ENCODE data around the gene FNTB. TPM values are rescaled to one million over a fixed set of nuclear protein-coding genes. Genes with fewer than 3 reads are reported as not detected.
A peak's percentile ranks its signal among the peaks of the same experiment; 100 is the strongest.

FNTB gene
- total and polyA plus RNA-seq, 9 of the 15 experiments (the other 6 are each of a cell fraction or from before 2014, with no cell fraction given) = 6.9 to 23.2 (median 12.2) TPM

GRCh38 chr14:65043893-65044595, 57.3 kb downstream of the FNTB start (continued):
- TF ChIP-seq MNT (conservative IDR thresholded peaks at IDR 0.05) = 0 out of 4 replicates have a peak, but pooled peaks of 1 of the 2 experiments have one; percentile 6
- TF ChIP-seq THAP12 (CRISPR knock-in tag; IDR thresholded peaks at IDR 0.05) = no peak
- no peak for TF ChIP-seq ZBTB11 (CRISPR knock-in tag; IDR thresholded peaks at IDR 0.05)
- no peak for TF ChIP-seq MCM3 (IDR thresholded peaks at IDR 0.05)
- no peak for TF ChIP-seq BRF1 (IDR thresholded peaks at IDR 0.05; ENCODE audit: borderline replicate concordance, extremely low read depth, insufficient read length)
- TF ChIP-seq WHSC1 (IDR thresholded peaks at IDR 0.05; ENCODE audit: low read length) = no peak
- no peak for TF ChIP-seq POLR2AphosphoS5 (IDR thresholded peaks at IDR 0.05; ENCODE audit: control insufficient read depth, insufficient read depth, low read depth, low read length)
- TF ChIP-seq USF2 (CRISPR knock-in tag; IDR thresholded peaks at IDR 0.05) = no peak
- TF ChIP-seq ZNF586 (CRISPR knock-in tag; conservative IDR thresholded peaks at IDR 0.05) = no peak
- no peak for TF ChIP-seq EZH2 (IDR thresholded peaks at IDR 0.05; ENCODE audit: borderline replicate concordance, low read depth, low read length)
- no peak for TF ChIP-seq CHD4 (IDR thresholded peaks at IDR 0.05; ENCODE audit: insufficient read depth, insufficient replicate concordance, low read depth, low read length, poor library complexity, severe bottlenecking)
- no peak for TF ChIP-seq GATA2 (CRISPR knock-in tag; IDR thresholded peaks at IDR 0.05)
- no peak for TF ChIP-seq LARP7 (IDR thresholded peaks at IDR 0.05)
- TF ChIP-seq CREB3 (tag; conservative IDR thresholded peaks at IDR 0.05; ENCODE audit: low read depth) = no peak
- no peak for TF ChIP-seq SREBF1 (IDR thresholded peaks at IDR 0.05; ENCODE audit: borderline replicate concordance, low read depth, low read length)
- TF ChIP-seq ZNF785 (CRISPR knock-in tag; IDR thresholded peaks at IDR 0.05) = no peak
- no peak for TF ChIP-seq ZNF644 (tag; IDR thresholded peaks at IDR 0.05; ENCODE audit: low read depth)

Measured in K562 (cell line).